ENCODE data around the gene RSL24D1. TPM values are rescaled to one million over a fixed set of nuclear protein-coding genes. Genes with fewer than 3 reads are reported as not detected.

Gene RSL24D1
- total RNA-seq, 1 donor from 2014 or later = 68.3 TPM

DNA sequence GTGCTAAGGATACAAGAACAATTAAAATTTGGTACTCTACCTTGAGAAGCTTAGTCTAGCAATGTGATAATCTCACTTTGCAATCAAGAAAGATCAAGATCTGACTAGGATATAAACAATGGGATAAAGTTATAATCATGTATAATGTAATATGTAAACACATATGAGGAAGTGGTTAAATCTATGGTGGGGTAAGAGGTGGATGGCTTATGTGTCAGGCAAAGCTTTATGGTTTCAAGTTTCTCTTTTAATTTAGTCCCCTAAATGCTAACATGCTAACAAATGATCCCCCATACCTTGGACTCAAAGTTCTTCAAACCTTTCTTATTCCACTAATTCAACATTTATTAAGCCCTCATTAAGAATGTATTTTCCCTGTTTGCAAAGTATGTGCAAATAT is 2.5 kb downstream of the RSL24D1 start:
- TF ChIP-seq, protein P1, sequence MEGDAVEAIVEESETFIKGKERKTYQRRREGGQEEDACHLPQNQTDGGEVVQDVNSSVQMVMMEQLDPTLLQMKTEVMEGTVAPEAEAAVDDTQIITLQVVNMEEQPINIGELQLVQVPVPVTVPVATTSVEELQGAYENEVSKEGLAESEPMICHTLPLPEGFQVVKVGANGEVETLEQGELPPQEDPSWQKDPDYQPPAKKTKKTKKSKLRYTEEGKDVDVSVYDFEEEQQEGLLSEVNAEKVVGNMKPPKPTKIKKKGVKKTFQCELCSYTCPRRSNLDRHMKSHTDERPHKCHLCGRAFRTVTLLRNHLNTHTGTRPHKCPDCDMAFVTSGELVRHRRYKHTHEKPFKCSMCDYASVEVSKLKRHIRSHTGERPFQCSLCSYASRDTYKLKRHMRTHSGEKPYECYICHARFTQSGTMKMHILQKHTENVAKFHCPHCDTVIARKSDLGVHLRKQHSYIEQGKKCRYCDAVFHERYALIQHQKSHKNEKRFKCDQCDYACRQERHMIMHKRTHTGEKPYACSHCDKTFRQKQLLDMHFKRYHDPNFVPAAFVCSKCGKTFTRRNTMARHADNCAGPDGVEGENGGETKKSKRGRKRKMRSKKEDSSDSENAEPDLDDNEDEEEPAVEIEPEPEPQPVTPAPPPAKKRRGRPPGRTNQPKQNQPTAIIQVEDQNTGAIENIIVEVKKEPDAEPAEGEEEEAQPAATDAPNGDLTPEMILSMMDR (conservative IDR thresholded peaks at IDR 0.05) = no peak
- H3K36me3 Mint-ChIP-seq = peaks cover 7% of the 10 kb centered on the region
- H3K9me3 Mint-ChIP-seq = no peaks in the 10 kb centered on the region
- H3K4me1 Mint-ChIP-seq (ENCODE audit: unreplicated experiment) = peaks cover 4% of the 10 kb centered on the region
- peak overlapping the region; percentile 29 for H3K27ac Mint-ChIP-seq
- H3K4me3 Mint-ChIP-seq = no peak overlapping the region
- no peaks in the 10 kb centered on the region for H3K27me3 Mint-ChIP-seq
- no peak for DNase-seq (ENCODE audit: extremely low spot score, unreplicated experiment)

DNA sequence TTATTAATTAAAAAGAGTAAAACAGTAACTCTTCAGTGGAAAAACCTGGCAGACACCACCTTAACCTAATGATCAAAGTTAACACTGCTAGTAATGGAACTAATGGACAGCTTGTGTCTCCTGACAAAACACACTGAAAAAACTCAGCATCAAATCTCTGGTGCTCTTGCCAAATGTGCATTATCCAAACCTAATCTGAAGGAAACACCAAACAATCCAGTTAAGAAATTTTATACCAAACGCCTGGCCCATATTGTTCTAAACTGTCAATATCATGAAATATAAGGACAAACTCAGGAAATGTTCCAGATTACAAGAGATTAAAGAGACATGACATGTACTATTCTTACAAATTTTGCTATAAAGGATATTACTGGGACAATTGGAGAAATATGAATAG is 10.4 kb downstream of the RSL24D1 start:
- no peak overlapping the region for H3K27ac Mint-ChIP-seq
- H3K27me3 Mint-ChIP-seq = no peaks in the 10 kb centered on the region
- H3K4me3 Mint-ChIP-seq = no peak overlapping the region
- H3K36me3 Mint-ChIP-seq = peaks cover 33% of the 10 kb centered on the region
- TF ChIP-seq, protein P1 (conservative IDR thresholded peaks at IDR 0.05) = no peak
- no peaks in the 10 kb centered on the region for H3K9me3 Mint-ChIP-seq
- no peaks in the 10 kb centered on the region for H3K4me1 Mint-ChIP-seq (ENCODE audit: unreplicated experiment)
- no peak for DNase-seq (ENCODE audit: extremely low spot score, unreplicated experiment)

- TF ChIP-seq, protein P1 (conservative IDR thresholded peaks at IDR 0.05) = no peak
- Mint-ChIP-seq H3K27me3 (no peaks in the 10 kb centered on the region), H3K9me3 (no peaks in the 10 kb centered on the region), H3K4me3 (no peak overlapping the region), H3K36me3 (peaks cover 29% of the 10 kb centered on the region), H3K27ac (no peak overlapping the region), H3K4me1 (ENCODE audit: unreplicated experiment) (no peaks in the 10 kb centered on the region)
- no peak for DNase-seq (ENCODE audit: extremely low spot score, unreplicated experiment)
These were observed 13.1 kb downstream of the RSL24D1 start for GRCh38 chr15:55183679-55184078.

GRCh38 chr15:55179141-55179540 is 17.6 kb downstream of the RSL24D1 start:
- DNase-seq (ENCODE audit: extremely low spot score, unreplicated experiment) = no peak
- H3K36me3 Mint-ChIP-seq = peaks cover 14% of the 10 kb centered on the region
- H3K27me3 Mint-ChIP-seq = no peaks in the 10 kb centered on the region
- H3K4me1 Mint-ChIP-seq (ENCODE audit: unreplicated experiment) = no peaks in the 10 kb centered on the region
- TF ChIP-seq, protein P1 (conservative IDR thresholded peaks at IDR 0.05) = no peak
- H3K27ac Mint-ChIP-seq = no peak overlapping the region
- H3K9me3 Mint-ChIP-seq = no peaks in the 10 kb centered on the region
- H3K4me3 Mint-ChIP-seq = no peak overlapping the region

DNA sequence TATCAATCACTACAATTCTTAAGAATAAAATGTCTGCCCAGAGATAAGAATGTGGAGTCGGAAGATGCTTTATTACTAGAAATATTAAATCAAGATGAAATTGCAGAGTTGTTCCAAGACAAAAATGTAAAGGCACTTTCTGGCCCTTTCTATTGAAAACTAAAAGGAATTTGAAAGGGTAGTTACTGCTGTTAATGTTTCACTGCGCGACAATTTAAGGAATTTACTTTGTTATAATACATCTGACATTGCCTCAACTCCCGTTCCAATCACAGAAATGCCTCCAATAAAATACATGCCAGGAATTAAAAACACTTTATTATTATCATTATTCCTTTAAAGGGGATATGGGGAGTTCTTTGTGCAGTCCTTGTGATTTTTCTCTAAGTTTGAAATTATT is 26.4 kb downstream of the RSL24D1 start:
- H3K27ac Mint-ChIP-seq = no peak overlapping the region
- no peaks in the 10 kb centered on the region for H3K4me1 Mint-ChIP-seq (ENCODE audit: unreplicated experiment)
- TF ChIP-seq, protein P1 (conservative IDR thresholded peaks at IDR 0.05) = no peak
- no peak for DNase-seq (ENCODE audit: extremely low spot score, unreplicated experiment)
- no peaks in the 10 kb centered on the region for H3K36me3 Mint-ChIP-seq
- no peaks in the 10 kb centered on the region for H3K27me3 Mint-ChIP-seq
- H3K9me3 Mint-ChIP-seq = no peaks in the 10 kb centered on the region
- H3K4me3 Mint-ChIP-seq = no peak overlapping the region

All from type B pancreatic cell (in vitro differentiated cells).